HG02943 (cell line): Measurements from ENCODE around the gene SLC17A1.

Experiments
- ATAC-seq: cut with Tn5 transposase; IDR thresholded peaks from one replicate; pipeline ENCODE4 v1.9.1; 2021; ENCODE audit warnings: mild to moderate bottlenecking, low read depth, moderate library complexity; ENCODE audit not compliant: unreplicated experiment

The SLC17A1 gene

GRCh38 chr6:25833136-25833535, 1.3 kb upstream of the SLC17A1 start:
- ATAC-seq, result no peak

- no peak for ATAC-seq
Observed at GRCh38 chr6:25832670-25833069, 818 bp upstream of the SLC17A1 start.

GRCh38 chr6:25832307-25832662, 433 bp upstream of the SLC17A1 start:
- no peak for ATAC-seq

GRCh38 chr6:25830458-25830857, 1.4 kb downstream of the SLC17A1 start:
- ATAC-seq, result no peak

- ATAC-seq, result no peak
Observed at GRCh38 chr6:25829375-25829774, 2.5 kb downstream of the SLC17A1 start.

GRCh38 chr6:25821341-25821740, 10.5 kb downstream of the SLC17A1 start:
- no peak for ATAC-seq

GRCh38 chr6:25816252-25816651, 15.6 kb downstream of the SLC17A1 start:
- ATAC-seq, result no peak

GRCh38 chr6:25815194-25815593, 16.7 kb downstream of the SLC17A1 start:
- no peak for ATAC-seq

- ATAC-seq, result no peak
Observed at GRCh38 chr6:25804804-25805203, 27.0 kb downstream of the SLC17A1 start.

- no peak for ATAC-seq
Observed at GRCh38 chr6:25801436-25801835, 30.4 kb downstream of the SLC17A1 start.

- no peak for ATAC-seq
Observed at GRCh38 chr6:25794784-25795183, 37.1 kb downstream of the SLC17A1 start.

GRCh38 chr6:25793970-25794369, 37.9 kb downstream of the SLC17A1 start:
- ATAC-seq, result no peak

- ATAC-seq, result no peak
Observed at GRCh38 chr6:25792016-25792415, 39.8 kb downstream of the SLC17A1 start.

- no peak for ATAC-seq
Observed at GRCh38 chr6:25789475-25789874, 42.4 kb downstream of the SLC17A1 start.

- ATAC-seq, result no peak
Observed at GRCh38 chr6:25788305-25788922, 43.4 kb downstream of the SLC17A1 start.

GRCh38 chr6:25787428-25787827, 44.4 kb downstream of the SLC17A1 start:
- no peak for ATAC-seq

- no peak for ATAC-seq
Observed at GRCh38 chr6:25781134-25781533, 50.7 kb downstream of the SLC17A1 start.

GRCh38 chr6:25777856-25778649, 53.8 kb downstream of the SLC17A1 start:
- no peak for ATAC-seq

- ATAC-seq, result no peak
Observed at GRCh38 chr6:25777031-25777430, 54.8 kb downstream of the SLC17A1 start.

GRCh38 chr6:25774120-25774715, 57.6 kb downstream of the SLC17A1 start:
- no peak for ATAC-seq

GRCh38 chr6:25769983-25770382, 61.9 kb downstream of the SLC17A1 start:
- ATAC-seq, result no peak

GRCh38 chr6:25768566-25768965, 63.3 kb downstream of the SLC17A1 start:
- no peak for ATAC-seq
